IgD-negative memory B cell (primary cell): ENCODE results near the gene CTNNA3. TPM values are rescaled to one million over a fixed set of nuclear protein-coding genes. Genes with fewer than 3 reads are reported as not detected.

ENCODE experiments used
- H3K27ac Mint-ChIP-seq, 3 donors: one replicate each; pipeline ENCODE4 v1.8.0; 2020 to 2022; ENCODE audit warnings: mild to moderate bottlenecking in 3 of 3, mixed read lengths in 3 of 3, moderate library complexity in 1 of 3
- H3K27me3 Mint-ChIP-seq: one replicate; pipeline ENCODE4 v1.8.0; 2021; ENCODE audit warnings: mixed read lengths
- H3K36me3 Mint-ChIP-seq: one replicate; pipeline ENCODE4 v1.8.0; 2020; ENCODE audit warnings: mild to moderate bottlenecking, mixed read lengths
- H3K4me1 Mint-ChIP-seq, 3 donors: one replicate each; pipeline ENCODE4 v1.8.0; 2020 to 2022; ENCODE audit warnings: mixed read lengths in 3 of 3, mild to moderate bottlenecking in 1 of 3
- H3K4me3 Mint-ChIP-seq, 4 donors: one replicate each; pipeline ENCODE4 v1.8.0; 2020 to 2022; ENCODE audit warnings: mild to moderate bottlenecking in 4 of 4, mixed read lengths in 4 of 4, moderate library complexity in 3 of 4
- H3K9me3 Mint-ChIP-seq, 3 donors: one replicate each; pipeline ENCODE4 v1.8.0; 2020 to 2021; ENCODE audit warnings: mixed read lengths in 3 of 3, mild to moderate bottlenecking in 1 of 3
- polyA plus RNA-seq: library from polyadenylated mRNA; unstranded; fragments of 300-500 nt; fragmentation: Illumina TruSeq; gene quantifications from one replicate; pipeline ENCODE4 v1.2.3, GENCODE V29; 2021

The CTNNA3 gene
- polyA plus RNA-seq, 1 donor from 2014 or later, result 1.0 TPM

- no peaks in the 10 kb centered on the region for H3K27me3 Mint-ChIP-seq
- no peak overlapping the region for H3K27ac Mint-ChIP-seq
- peaks cover 3 to 12% (median 9%) of the 10 kb centered on the region in 3 donors for H3K9me3 Mint-ChIP-seq
- no peaks in the 10 kb centered on the region for H3K4me1 Mint-ChIP-seq
- no peaks in the 10 kb centered on the region for H3K36me3 Mint-ChIP-seq
- no peak overlapping the region for H3K4me3 Mint-ChIP-seq
Observed at GRCh38 chr10:66564287-66564686, 1131.7 kb downstream of the CTNNA3 start.

GRCh38 chr10:66555061-66555460 lies 1140.9 kb downstream of the CTNNA3 start:
- Mint-ChIP-seq H3K27me3 (no peaks in the 10 kb centered on the region), H3K27ac (no peak overlapping the region), H3K4me3 (no peak overlapping the region), H3K9me3 (peaks cover 0 to 8% (median 0%) of the 10 kb centered on the region in 3 donors), H3K4me1 (no peaks in the 10 kb centered on the region), H3K36me3 (no peaks in the 10 kb centered on the region)

GRCh38 chr10:66552331-66552730 lies 1143.7 kb downstream of the CTNNA3 start:
- no peaks in the 10 kb centered on the region for H3K36me3 Mint-ChIP-seq
- no peak overlapping the region for H3K27ac Mint-ChIP-seq
- no peaks in the 10 kb centered on the region for H3K27me3 Mint-ChIP-seq
- peaks cover 0 to 2% (median 0%) of the 10 kb centered on the region in 3 donors for H3K9me3 Mint-ChIP-seq
- H3K4me3 Mint-ChIP-seq, result no peak overlapping the region
- no peaks in the 10 kb centered on the region for H3K4me1 Mint-ChIP-seq

- Mint-ChIP-seq H3K27ac (no peak overlapping the region), H3K27me3 (no peaks in the 10 kb centered on the region), H3K9me3 (peaks cover 0 to 2% (median 0%) of the 10 kb centered on the region in 3 donors), H3K36me3 (no peaks in the 10 kb centered on the region), H3K4me1 (no peaks in the 10 kb centered on the region), H3K4me3 (no peak overlapping the region)
Observed at GRCh38 chr10:66550351-66550750, 1145.6 kb downstream of the CTNNA3 start.

- no peak overlapping the region for H3K27ac Mint-ChIP-seq
- peaks cover 1% of the 10 kb centered on the region for H3K36me3 Mint-ChIP-seq
- no peak overlapping the region for H3K4me3 Mint-ChIP-seq
- H3K9me3 Mint-ChIP-seq, result peaks cover 0 to 3% (median 3%) of the 10 kb centered on the region in 3 donors
- no peaks in the 10 kb centered on the region for H3K27me3 Mint-ChIP-seq
- H3K4me1 Mint-ChIP-seq, result peaks cover 0 to 2% (median 0%) of the 10 kb centered on the region in 3 donors
Observed at GRCh38 chr10:66538908-66539307, 1157.1 kb downstream of the CTNNA3 start.

- H3K27ac Mint-ChIP-seq, result no peak overlapping the region
- peaks cover 1% of the 10 kb centered on the region for H3K36me3 Mint-ChIP-seq
- no peaks in the 10 kb centered on the region for H3K27me3 Mint-ChIP-seq
- H3K9me3 Mint-ChIP-seq, result peaks cover 0 to 3% (median 3%) of the 10 kb centered on the region in 3 donors
- peaks cover 0 to 2% (median 0%) of the 10 kb centered on the region in 3 donors for H3K4me1 Mint-ChIP-seq
- no peak overlapping the region for H3K4me3 Mint-ChIP-seq
Observed at GRCh38 chr10:66538371-66538770, 1157.6 kb downstream of the CTNNA3 start.

- H3K36me3 Mint-ChIP-seq, result peaks cover 1% of the 10 kb centered on the region
- no peak overlapping the region for H3K27ac Mint-ChIP-seq
- no peak overlapping the region for H3K4me3 Mint-ChIP-seq
- peaks cover 0 to 2% (median 0%) of the 10 kb centered on the region in 3 donors for H3K4me1 Mint-ChIP-seq
- H3K9me3 Mint-ChIP-seq, result peaks cover 2 to 3% (median 3%) of the 10 kb centered on the region in 3 donors
- H3K27me3 Mint-ChIP-seq, result no peaks in the 10 kb centered on the region
Observed at GRCh38 chr10:66537186-66537585, 1158.8 kb downstream of the CTNNA3 start.

- peaks cover 1% of the 10 kb centered on the region for H3K36me3 Mint-ChIP-seq
- H3K4me1 Mint-ChIP-seq, result peaks cover 0 to 2% (median 0%) of the 10 kb centered on the region in 3 donors
- H3K4me3 Mint-ChIP-seq, result no peak overlapping the region
- no peaks in the 10 kb centered on the region for H3K27me3 Mint-ChIP-seq
- peaks cover 1 to 7% (median 2%) of the 10 kb centered on the region in 3 donors for H3K9me3 Mint-ChIP-seq
- no peak overlapping the region for H3K27ac Mint-ChIP-seq
Observed at GRCh38 chr10:66535439-66535838, 1160.6 kb downstream of the CTNNA3 start.

GRCh38 chr10:66534866-66535265 lies 1161.1 kb downstream of the CTNNA3 start:
- H3K36me3 Mint-ChIP-seq, result peaks cover 1% of the 10 kb centered on the region
- H3K27ac Mint-ChIP-seq, result no peak overlapping the region
- H3K9me3 Mint-ChIP-seq, result peaks cover 1 to 7% (median 4%) of the 10 kb centered on the region in 3 donors
- H3K27me3 Mint-ChIP-seq, result no peaks in the 10 kb centered on the region
- H3K4me1 Mint-ChIP-seq, result peaks cover 0 to 1% (median 0%) of the 10 kb centered on the region in 3 donors
- no peak overlapping the region for H3K4me3 Mint-ChIP-seq

GRCh38 chr10:66521506-66521905 lies 1174.5 kb downstream of the CTNNA3 start:
- H3K27ac Mint-ChIP-seq, result no peak overlapping the region
- H3K4me1 Mint-ChIP-seq, result no peaks in the 10 kb centered on the region
- H3K36me3 Mint-ChIP-seq, result no peaks in the 10 kb centered on the region
- H3K27me3 Mint-ChIP-seq, result no peaks in the 10 kb centered on the region
- peaks cover 2 to 20% (median 2%) of the 10 kb centered on the region in 3 donors for H3K9me3 Mint-ChIP-seq
- no peak overlapping the region for H3K4me3 Mint-ChIP-seq

- Mint-ChIP-seq H3K27me3 (no peaks in the 10 kb centered on the region), H3K9me3 (peaks cover 2 to 20% (median 2%) of the 10 kb centered on the region in 3 donors), H3K27ac (no peak overlapping the region), H3K4me3 (no peak overlapping the region), H3K36me3 (no peaks in the 10 kb centered on the region), H3K4me1 (no peaks in the 10 kb centered on the region)
Observed at GRCh38 chr10:66519616-66520015, 1176.4 kb downstream of the CTNNA3 start.

- H3K4me3 Mint-ChIP-seq, result no peak overlapping the region
- H3K36me3 Mint-ChIP-seq, result no peaks in the 10 kb centered on the region
- peaks cover 0 to 19% (median 0%) of the 10 kb centered on the region in 3 donors for H3K9me3 Mint-ChIP-seq
- H3K27me3 Mint-ChIP-seq, result no peaks in the 10 kb centered on the region
- H3K27ac Mint-ChIP-seq, result no peak overlapping the region
- no peaks in the 10 kb centered on the region for H3K4me1 Mint-ChIP-seq
Observed at GRCh38 chr10:66514666-66515065, 1181.3 kb downstream of the CTNNA3 start.

- Mint-ChIP-seq H3K4me3 (no peak overlapping the region), H3K9me3 (peaks cover 0 to 16% (median 0%) of the 10 kb centered on the region in 3 donors), H3K4me1 (no peaks in the 10 kb centered on the region), H3K27ac (no peak overlapping the region), H3K36me3 (no peaks in the 10 kb centered on the region), H3K27me3 (no peaks in the 10 kb centered on the region)
Observed at GRCh38 chr10:66513504-66513903, 1182.5 kb downstream of the CTNNA3 start.

GRCh38 chr10:66505003-66505657 lies 1190.9 kb downstream of the CTNNA3 start:
- Mint-ChIP-seq H3K27me3 (no peaks in the 10 kb centered on the region), H3K36me3 (no peaks in the 10 kb centered on the region), H3K4me3 (no peak overlapping the region), H3K4me1 (no peaks in the 10 kb centered on the region), H3K9me3 (peaks cover 2 to 10% (median 3%) of the 10 kb centered on the region in 3 donors), H3K27ac (no peak overlapping the region)

GRCh38 chr10:66501356-66501755 lies 1194.6 kb downstream of the CTNNA3 start:
- Mint-ChIP-seq H3K4me3 (no peak overlapping the region), H3K27ac (no peak overlapping the region), H3K4me1 (no peaks in the 10 kb centered on the region), H3K36me3 (no peaks in the 10 kb centered on the region), H3K9me3 (peaks cover 2 to 7% (median 3%) of the 10 kb centered on the region in 3 donors), H3K27me3 (no peaks in the 10 kb centered on the region)

- Mint-ChIP-seq H3K4me1 (no peaks in the 10 kb centered on the region), H3K9me3 (peaks cover 0 to 7% (median 4%) of the 10 kb centered on the region in 3 donors), H3K27me3 (no peaks in the 10 kb centered on the region), H3K36me3 (peaks cover 3% of the 10 kb centered on the region), H3K27ac (no peak overlapping the region), H3K4me3 (no peak overlapping the region)
Observed at GRCh38 chr10:66483966-66484365, 1212.0 kb downstream of the CTNNA3 start.
